ENCODE measurements around the gene PSMB2. TPM values are rescaled to one million over a fixed set of nuclear protein-coding genes. Genes with fewer than 3 reads are reported as not detected.

Gene PSMB2
- total and polyA plus RNA-seq, 10 of the 15 experiments (the other 5 are each of a cell fraction or from before 2014, with no cell fraction given): 71.7 to 299 (median 145) TPM

- Histone ChIP-seq H3K79me2 (ENCODE audit: control insufficient read depth, insufficient read depth, low read length) (peaks cover 44% of the 10 kb centered on the region), H3K9me3 (replicated peaks; ENCODE audit: control insufficient read depth, insufficient read depth, low read length) (no peaks in the 10 kb centered on the region), H3K4me1 (ENCODE audit: control insufficient read depth, insufficient read depth, low read length) (peaks cover 10% of the 10 kb centered on the region), H3K27me3 (replicated peaks in 1 of 2; ENCODE audit: control insufficient read depth in 2 of 2, insufficient read depth in 2 of 2, low read length in 1 of 2) (no peaks in the 10 kb centered on the region), H3K36me3 (ENCODE audit: control insufficient read depth in 2 of 2, insufficient read depth in 2 of 2, low read length in 1 of 2) (peaks cover 0 to 3% of the 10 kb centered on the region in 2 experiments; a peak in 3 of 4 replicates), H3K9ac (ENCODE audit: control insufficient read depth, insufficient read depth, low read length) (peak overlapping the region; percentile 93), H3K27ac (ENCODE audit: control insufficient read depth, insufficient read depth) (peak overlapping the region; percentile 97), H2AFZ (ENCODE audit: control insufficient read depth, low read depth, low read length) (peak overlapping the region; percentile 100), H4K20me1 (ENCODE audit: control insufficient read depth, insufficient read depth) (no peaks in the 10 kb centered on the region), H3K4me3 (peak overlapping the region; percentile 67), H3K4me2 (ENCODE audit: control insufficient read depth, insufficient read depth) (peak overlapping the region; percentile 90)
- in situ Hi-C loops (cut with MboI): no loop called here
- FAIRE-seq: peak; percentile 70
- intact Hi-C loops (cut with micrococcal nuclease; ENCODE audit: unreplicated experiment): loop anchor here (2.0 kb wide), 1 partner anchor 18 kb away; no protein-coding TSS in a partner anchor
- BruUV-seq (replicated peaks): no TSS peak
- TF ChIP-seq MEF2A (IDR thresholded peaks at IDR 0.05; ENCODE audit: insufficient read depth, low read depth, low read length) (no peak), TCF3 (IDR thresholded peaks at IDR 0.05; ENCODE audit: borderline replicate concordance, insufficient read depth, low read depth, low read length) (0 out of 2 replicates have a peak, but pooled peaks have one; percentile 21), BHLHE40 (IDR thresholded peaks at IDR 0.05; ENCODE audit: borderline replicate concordance in 1 of 2, low read depth in 2 of 2, low read length in 1 of 2) (0 out of 4 replicates have a peak, but pooled peaks of 1 of the 2 experiments have one; percentile 9)
- ChIA-PET SMC1A (ENCODE audit: uncharacterized antibody, unreplicated experiment) (interaction anchor here (0.6 to 2.6 kb wide), 15 partner anchors 8 to 253 kb away, joined by 3 to 26 read pairs (median 6); partner anchors contain the start of gene CLSPN), POLR2A (interaction anchor here (0.5 to 2.9 kb wide), 10 partner anchors 8 to 869 kb away, joined by 3 to 19 read pairs (median 6); partner anchors contain the start of gene CLSPN), RAD21 (ENCODE audit: unreplicated experiment) (interaction anchor here (0.6 to 4.6 kb wide), 8 partner anchors 8 to 159 kb away, joined by 3 to 35 read pairs (median 5); no protein-coding TSS in a partner anchor), CTCF (interaction anchor here (0.7 to 3.9 kb wide), 14 partner anchors 8 to 355 kb away, joined by 3 to 40 read pairs (median 4); no protein-coding TSS in a partner anchor)
- ATAC-seq: no peak
- no peak for DNase-seq (ENCODE audit: low read depth, low spot score)
- under 1% methylated on average over 15 of the region's 17 CpGs for WGBS (ENCODE audit: insufficient coverage, insufficient replicate concordance, low lambda C conversion rate, missing lambda C conversion rate)
Measured at GRCh38 chr1:35556484-35557117, 84.7 kb downstream of the PSMB2 start.
